Esophagus muscularis mucosa (tissue), 4 donors: ENCODE results near the gene LAD1. TPM values are rescaled to one million over a fixed set of nuclear protein-coding genes. Genes with fewer than 3 reads are reported as not detected.

ENCODE experiments used
- DNase-seq: peaks from one replicate; pipeline ENCODE4 v3.0.0-alpha.2; 2017; ENCODE audit errors: extremely low spot score
- H3K27ac ChIP-seq, 4 donors: fragments of 200-600 bp; sonication (generic); replicated peaks in 1 of 4; 1 replicate in 3 of 4; 2 replicates in 1 of 4; pipeline ENCODE4 v1.5.1; 2016 to 2019; ENCODE audit warnings: mild to moderate bottlenecking in 1 of 4
- H3K27me3 ChIP-seq, 4 donors: fragments of 200-600 bp; sonication (generic); one replicate each; pipeline versions ENCODE4 v1.5.1 to v1.6.0; 2016 to 2019
- H3K36me3 ChIP-seq, 4 donors: fragments of 200-600 bp; sonication (generic); one replicate each; pipeline ENCODE4 v1.5.1; 2016 to 2019
- H3K4me1 ChIP-seq, 4 donors: fragments of 200-600 bp; sonication (generic); one replicate each; pipeline ENCODE4 v1.5.1; 2016 to 2019
- H3K4me3 ChIP-seq, 4 donors: fragments of 200-600 bp; sonication (generic); 1 replicate in 2 of 4; 2 replicates in 2 of 4; pipeline ENCODE4 v1.5.1; 2016 to 2019; ENCODE audit warnings: mild to moderate bottlenecking in 4 of 4, moderate library complexity in 1 of 4
- H3K9me3 ChIP-seq, 4 donors: fragments of 200-600 bp; sonication (generic); 1 replicate in 3 of 4; 2 replicates in 1 of 4; pipeline ENCODE4 v1.5.1; 2016 to 2019
- CTCF ChIP-seq, 3 experiments: fragments of 200-600 bp in 2 of 3; fragments of 450-650 bp in 1 of 3; sonication (generic) in 2 of 3; IDR thresholded peaks; one replicate each; pipeline ENCODE4 v1.5.1; 2017 to 2019; ENCODE audit warnings: antibody characterized with exemption in 3 of 3, mild to moderate bottlenecking in 2 of 3, moderate library complexity in 1 of 3
- EP300 ChIP-seq: sonication (generic); formaldehyde crosslinking; IDR thresholded peaks from one replicate; pipeline ENCODE4 v1.6.1; 2017; ENCODE audit warnings: antibody characterized with exemption
- POLR2A ChIP-seq: fragments of 450-650 bp; IDR thresholded peaks from one replicate; pipeline ENCODE4 v1.6.1; 2017; ENCODE audit warnings: antibody characterized with exemption, moderate library complexity, mild to moderate bottlenecking, low read depth
- POLR2AphosphoS5 ChIP-seq, 2 donors: sonication (generic); formaldehyde crosslinking; IDR thresholded peaks; one replicate each; pipeline ENCODE4 v1.6.1; 2017; ENCODE audit warnings: antibody characterized with exemption in 2 of 2
- WGBS: methylation state at CpG from one replicate; pipeline ENCODE4 v1.1.5; 2018; 5-methylcytosine and 5-hydroxymethylcytosine counted together
- intact Hi-C: fragments of 100-400 bp; cut with DNase I; formaldehyde crosslinking; loops from one replicate; pipeline ENCODE4 v1.15.1; 2023
- total RNA-seq, 4 donors: library from RNA; depleted of rRNA; stranded (reverse); fragments of >200 nt; gene quantifications; one replicate each; pipeline versions ENCODE4 v1.1.0 to v1.2.1, GENCODE V29; 2016

LAD1 gene
- total RNA-seq, 4 donors from 2014 or later, result 0.17 TPM; not detected in 3

GRCh38 chr1:201359031-201359872 lies 39.9 kb downstream of the LAD1 start:
- Histone ChIP-seq H3K36me3 (peaks cover 0 to 54% (median 0%) of the 10 kb centered on the region in 4 donors), H3K27me3 (peaks cover 0 to 19% (median 0%) of the 10 kb centered on the region in 4 donors), H3K9me3 (no peaks in the 10 kb centered on the region), H3K27ac (no peak overlapping the region), H3K4me3 (no peak overlapping the region), H3K4me1 (peaks cover 0 to 15% (median 3%) of the 10 kb centered on the region in 4 donors)
- DNase-seq, result no peak
- TF ChIP-seq POLR2A, result no peak
- no peak for TF ChIP-seq POLR2AphosphoS5 (IDR thresholded peaks at IDR 0.05)
- no peak for TF ChIP-seq EP300
- no peak for TF ChIP-seq CTCF (IDR thresholded peaks at IDR 0.05)
- WGBS, result 81% methylated on average over 17 of the region's 18 CpGs
- intact Hi-C loops, result no loop called here

GRCh38 chr1:201358596-201358995 lies 40.5 kb downstream of the LAD1 start:
- Histone ChIP-seq H3K4me1 (peaks cover 0 to 15% (median 3%) of the 10 kb centered on the region in 4 donors), H3K36me3 (peaks cover 0 to 47% (median 0%) of the 10 kb centered on the region in 4 donors), H3K9me3 (no peaks in the 10 kb centered on the region), H3K27me3 (peaks cover 0 to 25% (median 0%) of the 10 kb centered on the region in 4 donors), H3K4me3 (no peak overlapping the region), H3K27ac (no peak overlapping the region)
- no peak for TF ChIP-seq POLR2A
- no peak for TF ChIP-seq CTCF (IDR thresholded peaks at IDR 0.05)
- no peak for TF ChIP-seq EP300
- TF ChIP-seq POLR2AphosphoS5 (IDR thresholded peaks at IDR 0.05), result peak in 1 of 2 donors; percentile 18
- DNase-seq, result no peak
- WGBS, result 94% methylated on average over 4 of the region's 4 CpGs
- intact Hi-C loops, result no loop called here

GRCh38 chr1:201357636-201358348 lies 41.3 kb downstream of the LAD1 start:
- H3K27me3 ChIP-seq, result peaks cover 0 to 33% (median 0%) of the 10 kb centered on the region in 4 donors
- no peak for DNase-seq
- H3K9me3 ChIP-seq, result no peaks in the 10 kb centered on the region
- H3K4me3 ChIP-seq, result no peak overlapping the region
- no peak overlapping the region for H3K27ac ChIP-seq
- no peak for TF ChIP-seq POLR2A
- no peak for TF ChIP-seq EP300
- TF ChIP-seq CTCF (IDR thresholded peaks at IDR 0.05), result no peak
- no peak for TF ChIP-seq POLR2AphosphoS5 (IDR thresholded peaks at IDR 0.05)
- peaks cover 0 to 39% (median 0%) of the 10 kb centered on the region in 4 donors for H3K36me3 ChIP-seq
- peaks cover 0 to 15% (median 3%) of the 10 kb centered on the region in 4 donors for H3K4me1 ChIP-seq
- WGBS, result 77% methylated on average over 9 of the region's 10 CpGs
- intact Hi-C loops, result no loop called here

GRCh38 chr1:201357211-201357610 lies 41.9 kb downstream of the LAD1 start:
- H3K27ac ChIP-seq, result no peak overlapping the region
- intact Hi-C loops, result no loop called here

More at GRCh38 chr1:201357211-201357610, 41.9 kb downstream of the LAD1 start:
- Histone ChIP-seq H3K36me3 (peaks cover 0 to 33% (median 0%) of the 10 kb centered on the region in 4 donors), H3K9me3 (no peaks in the 10 kb centered on the region), H3K4me3 (no peak overlapping the region), H3K4me1 (peaks cover 0 to 15% (median 3%) of the 10 kb centered on the region in 4 donors), H3K27me3 (peaks cover 0 to 35% (median 0%) of the 10 kb centered on the region in 4 donors)
- 93% methylated on average over 8 of the region's 8 CpGs for WGBS
- DNase-seq, result no peak
- TF ChIP-seq CTCF (IDR thresholded peaks at IDR 0.05) (no peak), EP300 (no peak), POLR2AphosphoS5 (IDR thresholded peaks at IDR 0.05) (no peak), POLR2A (no peak)
